Suppressor macrophage (primary cell): ENCODE results near the gene BMI1.
A peak's percentile ranks its signal among the peaks of the same experiment; 100 is the strongest.
"Not testable (repeated sequence)": the region's sequence is repeated elsewhere in the genome, so short reads cannot be mapped to it uniquely, and the experiment has no call there.

Experiments used
- DNase-seq, 4 experiments: peaks; one replicate each; pipeline ENCODE4 v3.0.0-alpha.2; 2020 to 2022

The BMI1 gene

DNA sequence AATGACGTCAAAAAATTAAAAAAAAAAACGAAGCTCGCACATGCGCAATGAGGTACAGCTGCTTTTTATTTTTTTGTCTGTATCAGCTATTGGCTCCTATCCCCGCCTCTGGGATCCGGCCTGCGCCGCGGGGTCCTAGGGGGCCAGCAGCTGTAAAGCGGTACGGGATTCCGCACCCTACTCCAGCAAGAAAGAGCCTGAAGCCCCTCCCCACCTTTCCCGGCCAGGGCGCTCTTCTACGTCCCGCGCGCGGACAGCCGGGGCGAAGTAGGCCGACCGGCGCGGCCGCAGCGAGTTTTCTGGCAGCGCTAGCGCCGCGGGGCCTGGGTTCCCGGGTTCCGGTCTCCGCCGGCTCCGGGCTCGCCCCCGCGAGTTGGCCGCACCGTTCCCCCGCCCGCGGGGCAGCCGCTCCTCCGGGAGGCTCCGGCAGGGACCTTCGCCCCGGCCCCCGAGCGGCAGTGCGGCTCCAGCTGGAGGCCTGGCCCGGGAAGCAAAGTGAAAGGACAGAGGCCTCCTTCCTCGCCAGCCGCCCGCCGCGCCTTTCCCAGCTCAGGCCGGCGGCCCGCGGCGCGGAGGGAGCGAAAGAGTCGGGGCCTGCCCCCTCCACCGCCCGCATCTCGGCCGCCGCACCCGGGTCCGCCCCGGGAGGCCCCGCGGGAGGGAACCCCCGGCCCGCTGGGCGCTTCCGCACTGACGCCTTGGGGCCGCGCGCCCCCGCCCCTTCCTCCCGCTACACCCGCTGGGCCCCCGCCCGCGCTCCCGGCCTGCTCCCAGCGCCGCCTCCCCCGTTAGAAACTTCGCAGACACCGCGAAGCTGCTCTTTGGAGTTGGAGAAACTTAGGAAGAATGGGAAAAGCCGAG is 19.7 kb downstream of the BMI1 start:
- peak; percentile 80 to 88 (median 84) for DNase-seq

DNA sequence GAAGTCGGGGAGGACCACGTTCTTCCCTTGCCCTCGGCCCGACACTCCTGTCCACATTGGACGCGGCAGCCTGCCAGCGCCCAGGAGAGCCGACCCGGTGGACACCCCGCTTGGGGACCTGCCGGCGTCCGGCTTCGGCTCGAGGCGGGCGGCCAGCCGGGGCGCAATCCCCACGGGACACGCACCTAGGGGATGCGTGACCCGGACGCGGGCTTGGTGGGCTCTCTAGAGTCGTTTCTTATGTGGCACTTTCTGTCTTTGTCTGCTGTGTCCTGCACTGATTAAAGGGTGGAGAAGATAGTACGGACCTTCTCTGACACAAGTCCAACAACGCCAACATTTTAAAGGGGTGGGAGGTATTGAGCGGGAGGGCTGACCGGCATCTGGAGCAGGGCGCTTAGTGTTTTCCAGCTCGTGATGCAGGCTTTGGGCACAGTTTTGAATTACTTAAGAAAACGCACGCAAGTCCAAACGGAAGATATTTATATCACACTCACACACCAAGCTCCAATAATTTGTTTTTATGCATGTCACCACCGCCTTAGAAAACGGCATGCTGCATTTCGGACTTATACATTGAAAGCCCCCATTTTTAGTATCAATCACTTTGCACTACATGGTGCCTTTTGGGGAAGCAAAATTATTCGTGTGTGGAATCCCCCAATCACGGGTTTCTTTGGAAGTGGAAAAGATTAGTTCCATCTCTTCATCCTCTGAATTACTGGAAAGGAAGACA is 20.5 kb downstream of the BMI1 start:
- DNase-seq, result peak in 2 of 4 experiments; percentile 28

DNA sequence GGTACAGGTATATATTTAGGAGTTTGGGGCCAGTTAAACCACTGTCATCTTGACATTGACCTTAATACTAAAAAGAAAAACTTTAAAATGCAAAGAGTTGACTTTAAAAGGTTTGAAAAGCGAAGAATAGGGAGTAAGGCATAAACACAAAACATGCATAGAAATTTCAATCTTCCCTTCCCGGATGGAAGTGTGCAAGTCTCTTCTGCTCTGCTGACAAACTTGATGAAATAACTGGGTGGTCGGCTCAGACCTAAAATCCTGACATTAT is 21.0 kb downstream of the BMI1 start:
- no peak for DNase-seq

DNA sequence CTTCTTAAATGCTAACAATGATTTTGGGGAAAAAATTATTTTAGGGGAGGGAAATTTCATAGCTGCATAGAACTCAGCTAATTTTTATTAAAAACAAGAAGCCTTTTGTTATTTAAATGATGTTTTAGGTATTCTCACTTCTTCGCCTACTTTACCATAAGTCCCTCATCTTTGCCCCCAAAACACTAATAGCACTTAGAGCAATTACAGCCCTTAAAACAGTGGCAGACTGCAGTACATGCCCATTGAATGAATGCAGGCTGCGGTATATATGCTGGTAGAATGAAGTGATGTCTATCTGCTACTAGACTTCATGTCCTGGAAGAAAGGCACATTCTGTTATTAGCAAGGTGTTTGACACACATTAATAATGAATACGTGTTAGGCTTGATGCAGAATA is 21.5 kb downstream of the BMI1 start:
- no peak for DNase-seq

DNA sequence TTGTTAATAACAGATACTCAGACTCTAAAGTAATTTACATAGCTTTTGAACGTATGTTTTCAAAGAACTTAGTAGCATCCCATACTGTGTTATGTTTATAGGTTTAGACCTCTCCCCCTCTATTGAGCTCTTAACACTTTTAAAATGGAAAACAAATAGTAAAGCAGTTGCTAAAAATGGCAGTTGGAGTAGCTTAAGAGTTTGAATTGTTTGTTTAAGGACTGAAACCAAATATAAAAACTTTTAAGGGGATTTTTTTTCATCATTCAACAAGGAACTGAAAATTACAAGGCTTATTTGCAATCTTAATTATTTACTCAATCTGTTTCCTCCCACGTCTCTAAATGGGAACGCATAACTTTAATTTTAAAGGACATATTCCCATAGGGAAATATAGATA is 22.8 kb downstream of the BMI1 start:
- DNase-seq, result no peak

DNA sequence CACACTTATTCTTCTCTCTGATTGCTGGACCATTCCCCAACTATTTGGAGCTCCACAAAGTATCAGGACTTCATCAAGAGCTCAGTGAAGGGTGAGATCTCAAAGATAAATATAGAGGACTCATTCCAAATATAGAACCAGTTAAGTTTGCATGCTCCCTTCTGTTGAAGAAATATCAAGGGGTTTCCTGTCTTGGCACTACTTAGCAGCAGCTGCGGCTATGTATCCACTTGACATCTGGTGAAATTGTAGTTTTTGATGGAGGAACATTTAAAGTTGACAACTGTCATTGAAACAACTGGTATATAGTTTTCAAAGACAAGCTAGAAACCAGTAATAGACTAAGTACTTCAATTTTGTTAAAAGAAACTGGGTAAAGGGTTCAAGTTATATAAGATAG is 23.4 kb downstream of the BMI1 start:
- no peak for DNase-seq

DNA sequence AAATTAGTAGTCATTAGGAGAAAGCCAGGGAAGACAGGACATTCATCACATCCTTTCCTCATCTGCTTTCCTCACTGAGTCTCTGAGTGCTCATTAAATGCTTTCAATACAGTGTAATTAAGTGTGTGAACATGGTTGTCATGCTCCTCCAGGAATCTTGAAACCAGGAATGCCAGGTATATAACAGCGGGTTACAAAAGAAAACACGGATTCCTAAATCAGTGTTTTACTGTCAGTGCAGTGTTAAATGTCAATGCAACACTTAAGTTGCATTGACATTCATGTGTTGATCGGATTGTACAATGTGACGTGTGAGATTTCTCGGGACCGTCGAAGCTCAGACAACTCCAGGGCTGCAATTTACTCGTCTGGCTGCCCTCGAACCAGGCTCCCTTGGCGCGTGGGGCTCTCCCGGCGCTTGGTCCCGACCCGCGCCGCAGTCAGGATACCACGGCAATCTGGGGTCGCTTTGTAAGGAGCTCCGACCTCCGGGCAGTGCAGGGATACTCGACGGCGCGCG is 23.9 kb downstream of the BMI1 start:
- DNase-seq, result no peak

DNA sequence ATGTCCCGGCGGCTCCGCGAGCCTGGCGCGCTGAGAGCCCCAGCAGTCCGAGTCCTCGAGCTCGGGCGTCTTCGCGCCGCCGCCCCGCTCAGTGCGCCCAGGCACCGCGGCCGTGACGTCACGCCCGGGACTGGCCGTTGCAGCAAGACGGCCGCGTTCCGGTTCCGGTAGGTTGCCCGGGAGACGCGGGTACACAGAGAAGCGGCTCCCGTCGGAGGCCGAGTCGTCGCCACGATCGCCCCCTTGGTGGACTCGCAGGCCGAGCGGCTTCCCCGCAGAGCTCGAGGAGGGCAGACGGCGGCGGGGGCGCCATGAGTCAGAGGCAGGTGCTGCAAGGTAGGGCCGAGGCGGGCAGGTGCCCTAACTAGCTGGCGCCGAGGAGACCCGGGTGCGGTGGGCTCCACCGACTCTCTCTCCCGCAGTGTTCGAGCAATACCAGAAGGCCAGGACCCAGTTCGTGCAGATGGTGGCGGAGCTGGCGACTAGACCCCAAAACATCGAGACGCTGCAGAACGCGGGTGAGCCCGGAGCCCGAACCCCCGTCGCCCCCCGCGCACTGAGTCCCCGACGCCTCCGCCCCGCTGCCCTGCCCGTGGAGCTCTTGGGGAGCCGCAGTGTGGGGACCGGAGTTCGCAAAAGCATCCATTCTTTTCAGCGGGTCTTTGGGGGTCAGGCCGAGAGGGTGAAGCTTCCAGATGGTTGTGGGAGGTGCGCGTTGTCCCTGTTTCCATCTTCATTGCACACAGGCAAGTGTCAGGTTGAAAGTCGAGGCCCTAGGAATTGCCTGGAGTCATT is 24.6 kb downstream of the BMI1 start, which contains the start of gene SPAG6:
Gene SPAG6 (plus strand): TSS at position 196 of the 795 bp plus-strand sequence. CDS start 116 bp downstream, at position 312.
- DNase-seq, result peak; percentile 65 to 86 (median 75)

DNA sequence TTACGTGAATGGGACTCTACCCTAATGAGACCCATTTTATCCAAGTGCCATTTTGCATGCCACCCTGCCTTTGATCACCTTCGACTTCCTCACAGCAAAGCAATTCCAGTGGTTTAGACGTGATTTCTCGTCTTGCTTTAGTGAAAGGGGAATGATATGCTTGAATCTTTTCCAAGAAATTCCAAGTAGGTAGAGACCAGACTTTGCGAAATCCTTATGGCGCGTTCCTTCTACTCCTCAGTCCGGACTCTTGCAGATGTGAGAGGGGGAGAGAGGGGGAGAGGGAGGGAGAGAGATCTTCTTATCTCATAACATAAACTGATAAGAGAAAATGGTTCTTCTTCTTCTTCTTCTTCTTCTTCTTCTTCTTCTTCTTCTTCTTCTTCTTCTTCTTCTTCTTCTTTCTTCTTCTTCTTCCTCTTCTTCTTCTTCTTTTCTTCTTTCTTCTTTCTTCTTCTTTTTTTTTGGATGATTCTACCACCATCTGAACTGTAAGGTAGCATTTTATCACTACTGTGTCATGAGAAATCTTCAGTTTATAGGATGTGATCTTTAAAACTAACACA is 25.3 kb downstream of the BMI1 start:
- DNase-seq, result no peak

DNA sequence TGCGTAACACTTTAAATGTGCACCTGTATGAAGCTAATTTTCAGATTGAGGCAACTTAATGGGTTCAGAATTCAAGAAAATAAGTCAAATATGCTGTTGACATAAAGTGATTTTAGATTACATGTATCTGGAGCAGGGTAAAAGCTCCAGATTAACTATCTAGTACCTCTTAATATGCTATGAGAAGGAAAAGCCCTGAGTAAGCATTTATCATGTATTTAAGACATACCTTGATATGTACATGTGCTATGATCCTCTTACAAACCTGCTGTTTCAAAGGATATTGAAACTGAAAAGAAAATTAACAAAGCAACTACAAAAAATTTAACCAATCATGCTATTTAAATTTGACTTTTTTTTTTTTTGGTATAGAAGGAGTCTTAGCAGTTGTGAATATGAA is 28.9 kb downstream of the BMI1 start:
- no peak for DNase-seq

DNA sequence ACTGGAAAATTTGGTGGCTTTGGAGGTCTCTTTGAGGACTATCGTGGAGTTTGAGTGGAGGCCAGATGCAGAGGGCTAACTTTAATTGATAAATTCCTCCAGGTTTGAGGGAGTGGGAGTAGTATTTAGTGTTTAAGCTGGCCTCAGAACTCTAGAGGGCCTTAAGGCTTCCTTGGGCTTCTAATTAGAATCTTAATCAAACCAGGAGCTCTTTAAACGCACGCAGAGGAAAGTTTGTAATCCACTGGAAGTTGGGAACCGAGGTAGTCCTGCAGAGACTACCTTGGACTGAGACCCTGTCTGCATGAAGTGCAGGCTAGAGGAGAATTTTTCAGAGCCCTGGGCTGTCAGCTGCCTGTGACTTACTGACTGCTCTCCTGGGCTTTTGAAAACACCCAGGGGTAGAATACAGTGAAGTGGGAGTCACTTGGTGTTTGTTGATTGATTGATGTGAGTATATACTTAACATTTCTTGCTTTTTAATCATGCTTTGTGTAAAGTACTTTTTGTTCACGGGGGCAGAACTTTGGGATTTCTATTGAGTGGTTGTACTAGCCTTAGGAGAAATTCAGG is 30.3 kb downstream of the BMI1 start:
- no peak for DNase-seq

DNA sequence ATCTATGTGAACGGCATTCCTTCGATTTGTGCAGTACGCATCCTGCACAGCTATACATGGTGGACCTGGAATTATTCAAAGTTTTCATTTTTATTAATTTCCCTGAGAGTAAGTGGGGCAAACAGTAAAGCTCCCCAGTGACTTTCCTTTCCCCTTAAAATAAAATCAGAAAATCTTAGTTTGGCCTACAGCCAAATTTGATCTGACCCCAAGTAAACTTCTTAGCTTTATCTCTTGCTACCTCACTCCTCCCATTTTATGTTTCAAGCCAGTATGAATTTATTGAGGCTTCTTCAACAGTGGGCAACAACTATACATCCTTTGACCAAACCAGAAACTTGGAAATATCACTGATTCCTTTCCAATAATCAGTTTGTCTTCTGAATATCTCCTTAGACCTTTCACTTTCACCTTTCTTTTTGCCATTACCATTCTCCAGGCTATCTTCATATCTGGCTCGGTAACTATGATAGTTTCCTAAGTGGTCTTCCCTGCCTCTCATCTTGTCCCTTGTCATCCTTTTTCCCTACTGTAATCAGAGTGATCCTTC is 35.5 kb downstream of the BMI1 start:
- no peak for DNase-seq

DNA sequence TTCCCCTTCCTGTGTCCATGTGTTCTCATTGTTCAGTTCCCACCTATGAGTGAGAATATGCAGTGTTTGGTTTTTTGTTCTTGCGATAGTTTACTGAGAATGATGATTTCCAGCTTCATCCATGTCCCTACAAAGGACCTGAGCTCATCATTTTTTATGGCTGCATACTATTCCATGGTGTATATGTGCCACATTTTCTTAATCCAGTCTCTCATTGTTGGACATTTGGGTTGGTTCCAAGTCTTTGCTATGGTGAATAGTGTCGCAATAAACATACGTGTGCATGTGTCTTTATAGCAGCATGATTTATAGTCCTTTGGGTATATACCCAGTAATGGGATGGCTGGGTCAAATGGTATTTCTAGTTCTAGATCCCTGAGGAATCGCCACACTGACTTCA is 36.9 kb downstream of the BMI1 start:
- not testable (repeated sequence) for DNase-seq

DNA sequence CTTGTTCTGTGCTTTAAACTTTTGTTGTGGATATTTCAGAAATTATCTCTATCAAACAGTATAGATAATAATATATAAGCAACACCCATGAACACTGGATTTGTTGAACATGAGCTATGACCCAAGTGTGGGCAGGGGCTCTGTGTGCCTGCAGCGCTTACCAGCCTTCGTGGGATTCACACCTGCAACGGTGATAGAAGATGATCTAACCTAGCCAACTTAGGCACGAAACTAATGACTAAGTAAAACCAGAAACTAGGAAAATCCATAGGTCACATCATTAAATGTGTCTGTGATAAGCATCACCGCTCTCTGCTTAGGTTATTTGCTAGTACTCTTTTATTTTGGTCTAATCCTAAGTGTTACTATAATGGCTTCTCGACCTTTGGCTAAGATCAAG is 42.4 kb downstream of the BMI1 start:
- DNase-seq, result no peak

DNA sequence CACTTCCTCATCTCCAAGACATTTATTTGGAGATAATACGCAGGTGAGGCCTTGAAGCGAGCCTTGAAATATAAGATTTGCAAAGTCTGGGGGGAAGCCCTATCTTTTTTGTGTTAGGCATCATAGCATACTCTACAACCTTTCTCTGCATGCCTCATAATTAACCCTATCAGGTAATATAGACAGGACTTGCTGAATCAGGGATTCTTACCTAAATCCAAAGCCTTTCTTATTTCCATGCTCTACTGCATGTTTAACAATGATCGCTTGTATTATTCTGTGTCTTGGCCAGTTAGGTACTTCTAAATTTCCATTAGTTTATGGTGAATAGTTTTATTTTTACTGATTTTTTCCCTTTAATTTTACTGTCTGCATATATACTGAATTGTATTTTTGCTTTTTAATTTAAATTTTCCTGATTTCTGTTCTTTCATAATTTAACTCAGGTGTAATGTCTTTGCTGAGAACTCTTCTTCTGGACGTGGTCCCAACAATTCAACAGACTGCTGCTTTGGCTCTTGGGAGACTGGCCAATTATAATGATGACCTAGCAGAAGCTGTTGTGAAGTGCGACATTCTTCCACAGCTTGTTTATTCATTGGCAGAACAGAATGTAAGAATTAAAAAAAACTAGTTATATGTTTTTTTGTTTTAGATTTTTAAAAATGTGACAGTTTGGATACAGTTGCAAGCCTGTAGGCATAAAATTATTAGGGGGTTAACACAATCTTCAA is 43.7 kb downstream of the BMI1 start:
- no peak for DNase-seq

DNA sequence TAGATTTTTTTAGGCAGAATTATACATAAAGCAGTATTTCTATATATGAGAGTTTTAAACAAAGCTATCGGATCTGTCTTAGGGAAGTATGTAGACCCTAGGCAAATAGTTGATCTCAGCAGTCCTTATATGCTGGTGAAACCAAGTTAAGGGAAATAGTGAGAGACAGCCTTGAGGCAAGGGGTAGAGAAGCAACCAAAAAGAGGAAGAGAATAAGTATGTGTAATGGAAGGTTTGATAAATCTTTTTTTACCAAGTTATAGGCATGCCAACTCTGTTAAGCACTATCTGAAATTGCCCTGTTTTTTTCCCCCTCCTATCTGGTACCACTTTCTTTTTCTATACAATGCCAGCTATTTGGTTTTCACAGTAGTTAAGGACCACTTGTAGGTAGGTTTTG is 44.3 kb downstream of the BMI1 start:
- DNase-seq, result peak; percentile 49 to 87 (median 73)

DNA sequence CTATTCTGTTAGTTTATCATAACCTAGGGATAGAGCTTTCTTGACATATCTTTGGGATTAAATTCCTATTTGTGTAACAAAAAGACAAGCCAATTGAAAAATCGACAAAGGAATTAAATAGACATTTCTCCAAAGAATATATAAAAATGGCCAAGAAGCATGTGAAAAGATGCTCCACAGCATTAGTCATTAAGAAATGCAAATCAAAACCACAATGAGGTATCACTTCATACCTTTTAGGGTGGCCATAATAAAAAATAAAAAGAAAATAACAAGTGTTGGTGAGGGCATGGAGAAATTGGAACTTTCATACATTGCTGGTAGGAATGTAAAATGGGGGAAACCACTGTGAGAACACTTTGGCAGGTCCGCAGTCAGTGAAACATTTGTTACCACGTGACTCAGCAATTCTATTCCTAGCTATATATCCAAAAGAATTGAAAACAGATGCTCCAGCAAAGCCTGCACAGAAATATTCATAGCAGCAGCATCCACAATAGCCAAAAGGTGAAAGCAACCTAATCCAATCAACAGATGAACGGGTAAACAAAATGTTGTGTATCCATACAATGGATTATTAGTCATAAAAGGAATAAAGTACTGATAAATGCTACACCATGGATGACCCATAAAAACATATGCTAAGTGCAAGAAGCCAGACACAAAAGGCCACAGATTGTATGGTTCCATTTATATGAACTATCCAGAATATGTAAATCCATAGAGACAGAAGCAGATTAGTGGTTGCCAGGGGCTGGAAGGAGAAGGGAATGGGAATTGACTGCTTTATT is 44.9 kb downstream of the BMI1 start:
- no peak for DNase-seq

DNA sequence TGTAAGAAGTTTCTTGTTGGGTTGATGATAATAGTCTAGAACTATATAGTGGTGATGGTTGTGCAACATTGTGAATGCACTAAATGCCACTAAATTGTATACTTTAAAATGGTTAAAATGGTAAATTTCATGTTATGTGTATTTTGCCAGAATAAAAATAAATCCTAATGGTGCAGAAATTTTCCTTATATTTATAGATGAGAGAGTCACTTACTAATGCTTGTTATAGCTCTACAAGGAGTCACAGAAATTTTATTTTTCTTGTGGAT is 45.5 kb downstream of the BMI1 start:
- DNase-seq, result no peak

DNA sequence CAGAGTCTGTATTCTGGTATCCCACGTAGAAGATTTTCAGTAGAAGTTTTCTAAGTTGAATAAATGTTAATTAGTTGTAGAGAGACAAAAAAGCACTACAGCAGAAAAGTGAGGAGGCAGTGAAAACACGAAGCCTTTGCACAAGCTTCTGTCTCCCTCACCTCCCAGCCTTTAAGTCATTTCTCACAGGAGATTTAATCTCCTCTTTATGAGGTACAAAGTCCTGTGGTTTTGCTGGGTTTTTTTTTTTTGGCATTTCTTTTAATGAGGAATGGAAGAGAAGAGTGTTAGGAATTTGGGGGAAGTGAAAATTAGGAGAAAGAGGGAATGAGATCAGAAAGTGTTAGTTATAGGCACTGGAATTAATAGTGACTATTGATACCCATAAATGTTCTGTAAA is 45.9 kb downstream of the BMI1 start:
- no peak for DNase-seq

DNA sequence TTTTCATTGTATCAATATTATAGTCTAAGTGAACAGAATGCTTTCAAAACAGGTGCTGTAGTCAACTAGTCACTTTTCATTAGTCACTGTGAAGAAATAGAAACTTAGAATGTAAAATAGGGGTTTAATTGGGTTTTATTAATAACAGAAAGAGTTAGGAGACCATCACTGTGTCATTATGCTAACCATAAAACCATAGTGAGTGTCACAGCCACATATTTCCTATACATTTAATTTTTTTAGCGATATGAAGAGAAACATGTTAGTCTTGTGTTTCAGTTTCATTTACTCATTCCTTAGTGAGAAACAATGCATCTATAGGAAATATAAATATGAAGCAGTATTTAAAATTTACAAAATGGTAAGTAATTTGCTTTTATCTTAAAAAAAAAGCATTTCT is 46.6 kb downstream of the BMI1 start:
- no peak for DNase-seq

DNA sequence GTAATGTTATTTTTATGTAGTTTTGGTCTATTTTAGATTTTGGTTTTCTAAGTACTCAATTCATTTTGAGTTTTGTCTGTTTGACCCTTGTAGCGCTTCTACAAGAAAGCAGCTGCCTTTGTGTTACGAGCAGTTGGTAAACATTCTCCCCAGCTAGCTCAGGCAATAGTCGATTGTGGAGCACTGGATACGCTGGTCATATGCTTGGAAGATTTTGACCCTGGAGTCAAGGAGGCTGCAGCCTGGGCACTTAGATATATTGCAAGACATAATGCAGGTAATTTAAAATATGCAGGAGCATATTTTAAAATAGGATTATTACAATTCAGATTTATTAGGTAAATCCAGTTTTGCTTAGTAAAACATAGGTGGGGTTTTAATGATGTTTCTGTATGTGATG is 47.5 kb downstream of the BMI1 start:
- DNase-seq, result no peak
